ENCODE measurements around the gene CTU1.

The CTU1 gene

DNA sequence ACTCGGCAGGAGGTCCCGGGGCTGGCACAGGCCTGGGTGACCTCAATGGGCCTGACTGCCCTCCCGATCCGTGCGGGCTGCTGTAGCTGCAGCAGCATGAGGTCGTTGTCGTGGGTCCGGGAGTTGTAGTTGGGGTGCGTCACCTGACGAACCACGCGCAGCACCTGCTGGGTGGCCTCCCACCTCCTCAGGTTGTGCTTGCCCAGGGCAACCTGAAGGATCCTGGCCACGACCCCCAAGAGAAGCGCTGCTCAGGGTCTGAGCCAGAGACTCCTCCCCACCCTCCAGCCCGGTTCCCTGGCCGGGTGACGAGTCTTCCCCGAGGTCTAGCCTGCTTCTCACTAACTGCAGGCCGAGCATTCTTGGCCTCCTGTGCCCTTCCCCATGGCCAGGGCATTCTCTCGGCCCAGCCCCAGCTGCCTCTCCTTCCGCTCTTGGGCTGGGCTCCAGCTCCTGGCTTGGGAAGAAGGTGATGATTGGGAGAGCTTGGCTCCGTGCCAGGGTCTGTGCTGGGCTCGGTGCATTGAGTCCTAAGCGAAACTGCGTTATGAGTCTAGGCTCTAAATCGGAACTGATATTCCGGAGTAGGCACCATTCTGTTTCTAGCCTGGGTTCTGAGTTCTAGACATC, 28.6 kb downstream of the CTU1 start:
- no peak for DNase-seq

DNA sequence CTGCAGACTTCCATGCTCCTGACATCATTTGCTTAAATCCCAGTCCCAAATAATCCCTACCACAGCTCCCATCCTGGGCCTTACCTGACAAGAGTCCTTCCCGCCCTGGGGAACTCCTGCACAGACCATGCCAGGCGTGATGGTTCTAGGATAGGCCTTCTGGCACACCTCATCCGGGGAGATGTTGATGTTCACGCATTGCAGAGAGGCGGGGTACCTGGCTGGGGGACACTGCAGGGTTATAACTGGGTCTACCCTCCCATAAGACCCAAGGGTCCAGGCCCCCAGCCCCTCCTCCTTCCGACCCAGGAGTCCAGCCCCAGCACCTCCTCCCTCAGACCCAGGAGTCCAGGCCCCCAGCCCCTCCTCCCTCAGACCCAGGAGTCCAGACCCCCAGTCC, 29.5 kb downstream of the CTU1 start:
- DNase-seq = no peak

DNA sequence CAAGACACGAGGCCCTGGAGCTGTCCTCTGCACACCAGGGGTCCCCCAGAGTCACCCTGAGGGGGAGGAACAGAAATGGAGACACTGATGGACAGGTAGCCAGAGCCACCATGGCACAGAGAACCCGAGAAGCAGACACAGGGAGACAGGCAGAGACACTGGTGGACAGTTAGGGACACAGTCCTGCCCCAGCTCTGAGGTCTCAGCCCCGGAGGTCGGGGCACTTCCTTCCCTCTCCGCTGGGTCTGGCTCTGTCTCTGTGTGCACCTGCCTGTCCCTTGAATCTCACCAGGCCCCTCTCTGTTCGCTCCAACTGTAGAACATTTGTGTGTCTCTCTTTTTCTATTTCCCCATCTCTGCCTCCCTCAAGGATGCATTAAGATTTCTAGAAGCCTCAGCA, 30.1 kb downstream of the CTU1 start:
- DNase-seq = no peak

DNA sequence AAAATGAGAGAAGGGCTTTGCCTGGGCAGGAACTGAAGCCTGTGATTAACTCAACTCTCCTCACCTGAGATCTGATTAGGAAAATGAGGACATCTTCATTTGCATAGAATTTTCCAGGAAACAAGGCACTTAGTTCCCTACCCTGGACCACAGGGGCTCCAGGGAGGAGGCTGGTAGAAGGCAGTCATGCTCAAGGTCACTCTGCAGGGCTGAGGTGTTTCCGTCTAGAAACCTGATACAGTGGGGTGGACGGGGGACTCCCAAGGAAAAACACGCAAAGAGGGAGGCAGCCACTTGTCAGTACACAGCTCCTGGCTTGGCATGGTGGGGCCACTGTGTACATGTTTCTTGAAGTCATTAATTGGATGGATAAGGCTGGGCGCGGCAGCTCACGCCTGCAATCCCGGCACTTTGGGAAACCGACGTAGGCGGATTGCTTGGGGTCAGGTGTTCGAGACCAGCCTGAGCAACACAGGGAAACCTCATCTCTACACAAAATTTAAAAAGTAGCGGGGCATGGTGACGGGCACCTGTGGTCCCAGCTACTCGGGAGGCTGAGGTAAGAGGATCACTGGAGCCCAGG, 31.5 kb downstream of the CTU1 start:
- no peak for DNase-seq

DNA sequence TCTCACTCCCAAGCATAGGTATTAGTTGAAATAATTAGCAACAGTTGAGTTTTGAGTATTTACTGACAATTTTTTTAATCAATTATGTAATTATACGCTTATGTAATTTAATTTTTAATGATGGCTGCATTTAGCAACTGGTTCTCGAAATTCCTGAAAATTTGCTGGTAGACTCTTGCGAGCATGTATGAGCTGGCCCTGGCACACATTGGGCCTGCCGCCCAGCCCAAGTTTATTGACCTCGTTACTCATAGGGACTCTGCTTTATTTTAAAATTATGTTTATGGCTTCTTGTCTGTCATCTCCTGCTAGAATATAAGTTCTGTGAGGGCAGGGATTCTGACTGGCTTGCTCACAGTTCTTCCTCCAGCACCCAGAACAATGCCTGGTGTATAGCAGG, 32.2 kb downstream of the CTU1 start:
- no peak for DNase-seq

DNA sequence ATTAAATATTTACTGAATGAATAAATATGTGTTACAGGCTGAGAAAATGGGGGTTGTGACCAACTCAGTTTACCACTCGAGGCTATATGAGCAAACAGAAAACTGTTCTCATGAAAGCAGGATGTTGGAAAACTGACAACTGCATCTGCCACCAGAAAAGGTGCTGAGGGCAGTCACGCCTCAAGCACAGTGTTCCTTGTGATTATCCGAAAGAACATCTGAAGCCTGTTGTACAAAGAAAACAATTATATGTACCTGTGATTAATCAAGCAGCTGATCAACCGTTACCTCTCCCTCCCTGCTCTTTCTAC, 37.2 kb downstream of the CTU1 start:
- DNase-seq = no peak

DNA sequence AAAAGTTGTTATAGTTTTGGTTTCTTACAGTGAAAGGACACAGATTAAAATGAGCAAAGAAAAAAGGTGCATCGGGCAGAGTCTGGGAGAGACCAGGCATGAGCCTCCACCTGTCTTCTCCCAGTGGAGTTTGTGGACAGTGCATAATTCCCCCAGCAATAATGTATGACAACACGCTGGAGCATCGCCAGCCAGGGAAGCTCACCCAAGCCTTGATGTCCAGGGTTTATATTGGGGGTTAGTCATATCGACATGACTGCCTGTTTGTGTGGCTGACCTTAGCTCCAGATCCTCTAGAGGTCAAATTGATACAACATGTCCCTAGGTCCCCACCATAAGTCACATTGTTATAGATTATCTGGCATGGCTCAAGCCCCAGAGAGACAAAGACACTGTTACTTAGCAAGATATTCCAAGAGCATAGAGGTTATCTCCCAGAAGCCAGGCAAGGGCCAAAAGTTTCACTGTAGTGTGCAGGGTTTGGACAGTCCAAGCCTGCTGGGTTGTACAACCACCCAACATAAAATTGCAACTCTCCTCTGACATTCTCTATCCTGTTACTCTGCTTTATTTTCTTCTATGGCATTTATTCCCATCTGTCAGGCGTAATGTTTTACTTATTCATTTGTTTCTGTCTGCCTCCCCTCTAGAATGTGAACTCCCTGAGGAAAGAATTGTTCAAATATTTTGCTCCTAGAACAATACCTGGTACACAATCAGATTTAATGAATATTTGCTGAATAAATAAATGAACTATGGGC, 37.7 kb downstream of the CTU1 start:
- no peak for DNase-seq

DNA sequence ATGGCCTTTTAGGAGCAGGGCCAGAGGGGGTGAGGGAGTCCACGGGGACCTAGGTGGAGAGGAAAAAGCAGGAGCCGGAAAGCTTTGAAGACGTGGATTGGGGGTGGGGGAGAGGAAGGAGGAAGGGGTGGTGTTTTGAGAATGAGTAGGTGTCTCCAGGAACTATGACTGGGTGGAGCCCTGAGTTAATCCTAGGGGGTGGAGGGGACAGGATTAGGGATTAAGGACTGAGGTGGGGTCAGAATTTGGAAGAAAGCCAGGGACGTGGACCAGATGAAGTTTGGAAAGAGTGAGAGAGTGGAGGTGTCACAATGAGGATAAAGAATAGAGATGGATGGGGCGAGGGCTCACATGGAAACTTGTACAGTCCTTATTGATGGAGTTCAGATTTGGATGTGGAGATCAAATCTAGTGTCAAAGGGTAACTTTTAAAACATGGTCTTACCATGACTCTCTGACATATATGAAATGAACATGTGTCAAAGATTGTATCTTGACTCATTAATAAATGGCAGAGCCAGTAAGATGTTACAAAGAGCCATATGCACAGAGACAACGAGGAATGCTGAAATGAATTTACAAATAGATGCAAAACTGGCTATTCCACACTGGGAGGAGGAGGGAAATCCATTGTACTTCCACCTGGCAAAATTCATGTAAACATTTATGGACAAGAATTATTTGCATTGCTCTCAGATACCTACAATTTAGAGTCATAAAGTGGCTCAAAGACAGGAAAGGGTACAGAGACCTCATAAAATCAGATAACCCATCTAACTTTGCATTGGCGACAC, 41.6 kb downstream of the CTU1 start:
- DNase-seq = no peak

DNA sequence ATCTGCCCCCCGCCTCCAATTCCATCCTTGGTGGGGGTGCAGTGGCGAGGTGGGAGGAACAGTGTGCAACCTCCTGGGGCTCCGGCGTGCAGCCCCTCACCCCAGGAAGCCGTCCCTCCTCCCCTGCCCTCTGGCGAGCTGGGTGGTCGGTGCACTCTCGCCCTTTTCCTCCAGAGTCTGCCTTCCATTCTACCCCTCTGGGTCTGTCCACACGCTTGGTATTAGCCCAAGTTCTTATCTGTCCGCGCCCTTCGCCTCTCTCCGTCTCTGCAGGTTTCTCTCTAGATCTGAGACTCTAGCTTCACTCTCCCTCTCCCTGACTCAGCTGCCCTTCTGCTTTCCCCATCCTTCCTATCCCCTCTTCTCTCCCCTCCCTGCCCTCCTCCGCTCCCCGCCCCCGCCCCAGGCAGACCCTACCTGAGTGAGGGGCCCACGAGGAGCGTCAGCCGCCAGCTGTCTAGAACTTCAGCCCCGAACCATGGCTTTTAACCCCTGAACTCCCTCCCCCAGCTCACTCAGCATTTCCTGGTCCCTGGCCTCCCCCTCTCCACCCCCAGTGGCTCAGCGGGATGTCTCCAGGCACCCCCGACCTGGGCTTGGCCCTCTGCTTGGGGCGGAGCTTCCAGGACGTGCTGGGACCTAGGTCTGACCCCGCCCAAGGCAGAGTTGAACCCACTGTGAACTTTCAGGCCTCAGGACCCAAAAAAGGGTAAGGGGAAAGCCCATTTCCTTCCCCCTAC, 42.8 kb downstream of the CTU1 start:
- no peak for DNase-seq

DNA sequence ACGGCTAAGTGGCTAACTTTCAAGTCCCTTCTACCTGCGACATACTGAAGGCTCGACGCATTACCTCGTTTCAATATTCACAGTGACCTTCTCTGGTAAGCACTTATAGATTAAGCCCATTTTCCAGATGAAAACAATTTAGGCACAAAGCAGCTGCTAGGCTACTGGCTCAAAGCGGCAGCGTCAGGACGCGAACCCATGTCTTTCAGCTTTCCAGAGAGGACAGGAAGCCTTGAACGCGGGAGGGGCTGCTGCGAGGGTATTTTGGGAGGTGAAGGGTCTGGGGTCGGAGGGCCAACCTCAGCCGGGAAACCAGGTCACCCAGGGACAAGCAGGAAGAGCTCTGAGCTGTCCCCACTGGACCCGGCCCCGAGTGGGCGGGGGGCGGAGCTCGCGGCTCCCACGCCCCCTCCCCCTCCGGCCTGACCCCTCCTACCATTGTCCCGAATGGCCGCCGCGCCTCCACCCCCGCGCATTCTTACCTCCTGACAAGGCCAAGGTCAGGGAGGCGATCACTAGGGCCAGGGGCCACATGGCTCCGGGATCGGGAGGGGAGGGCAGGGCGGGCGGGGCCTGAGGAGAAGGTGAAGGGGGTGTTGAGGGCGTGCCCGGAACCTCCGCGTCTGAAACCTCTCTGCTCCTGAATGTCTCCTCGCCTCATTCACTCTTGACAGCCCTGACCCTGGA, 43.5 kb downstream of the CTU1 start, which contains the start of gene KLK13:
KLK13 (minus strand) TSS at position 559 of the 687 bp plus-strand sequence; CDS start at position 534, 25 bp downstream.
- DNase-seq = no peak

DNA sequence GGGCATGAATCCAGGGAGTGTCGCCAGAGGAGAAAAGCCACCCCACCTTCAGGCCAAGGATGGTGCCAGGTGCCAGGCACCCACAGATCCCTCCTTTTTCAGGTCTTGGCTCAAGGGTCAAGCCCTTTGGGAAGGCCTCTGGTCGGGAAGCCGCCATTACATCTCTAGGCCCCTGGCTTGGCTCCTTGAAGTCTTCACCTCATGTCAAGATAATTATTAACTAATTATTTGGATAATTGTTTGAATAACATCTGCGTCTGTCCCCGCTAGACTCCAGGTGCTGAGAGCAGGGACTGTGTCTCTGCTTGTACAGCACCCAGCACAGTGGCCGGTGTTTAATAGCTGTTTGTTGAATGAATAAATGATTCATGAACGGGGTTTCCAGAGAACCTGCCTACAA, 44.5 kb downstream of the CTU1 start:
- no peak for DNase-seq

DNA sequence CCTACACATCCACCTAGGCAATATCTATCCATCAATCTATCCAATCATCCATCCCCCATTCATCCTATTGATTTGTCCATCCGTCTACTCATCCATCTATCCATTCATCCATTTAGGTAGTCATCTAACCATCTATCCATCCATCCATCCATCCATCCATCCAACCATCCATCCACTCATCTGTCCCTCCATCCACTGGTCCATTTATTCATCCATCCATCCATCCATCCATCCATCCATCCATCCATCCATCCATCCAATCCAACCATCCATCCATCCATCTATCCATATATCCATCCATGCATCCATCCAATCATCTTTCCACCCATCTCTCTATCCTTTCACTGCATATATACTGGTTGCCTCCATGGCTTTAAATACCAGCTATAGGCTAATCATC, 47.2 kb downstream of the CTU1 start:
- DNase-seq = no peak

DNA sequence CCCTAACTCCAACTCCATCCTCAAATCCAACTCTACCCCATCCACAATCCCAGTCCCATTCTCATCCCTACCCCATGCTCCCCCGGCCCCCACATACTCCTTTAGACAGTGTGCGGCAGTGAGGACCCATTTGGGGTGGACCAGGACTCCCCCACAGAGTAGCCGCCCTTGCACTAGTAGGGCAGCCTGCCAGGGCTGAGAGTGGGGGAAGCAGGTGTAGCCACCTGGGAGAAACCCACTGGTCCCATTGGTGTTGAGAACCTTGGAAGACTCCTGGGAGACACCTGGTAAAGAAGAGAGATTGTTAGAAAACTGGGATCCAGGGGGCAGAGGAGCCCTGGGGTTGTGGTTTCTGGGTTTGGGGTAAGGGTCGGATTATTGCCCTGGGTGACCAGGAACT, 47.9 kb downstream of the CTU1 start:
- no peak for DNase-seq

DNA sequence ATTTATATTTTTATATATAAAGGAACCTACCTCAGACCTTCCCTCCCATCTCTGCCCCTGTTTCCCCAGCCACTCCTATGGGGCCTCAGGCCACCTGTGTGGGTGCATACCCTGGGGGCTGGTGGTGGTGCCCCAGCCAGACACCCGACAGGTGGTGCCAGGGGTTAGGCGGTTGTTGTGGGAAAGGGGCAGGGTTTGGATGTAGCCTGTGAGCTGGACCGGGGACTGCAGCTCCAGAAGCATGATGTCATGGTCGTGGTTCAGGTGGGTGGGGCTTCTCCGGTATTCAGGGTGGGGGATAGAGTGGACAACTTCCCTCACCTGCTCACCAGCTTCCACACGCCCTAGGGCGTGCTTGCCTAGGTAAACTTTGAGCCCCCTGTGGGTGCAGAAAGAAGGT, 48.5 kb downstream of the CTU1 start:
- DNase-seq = no peak

DNA sequence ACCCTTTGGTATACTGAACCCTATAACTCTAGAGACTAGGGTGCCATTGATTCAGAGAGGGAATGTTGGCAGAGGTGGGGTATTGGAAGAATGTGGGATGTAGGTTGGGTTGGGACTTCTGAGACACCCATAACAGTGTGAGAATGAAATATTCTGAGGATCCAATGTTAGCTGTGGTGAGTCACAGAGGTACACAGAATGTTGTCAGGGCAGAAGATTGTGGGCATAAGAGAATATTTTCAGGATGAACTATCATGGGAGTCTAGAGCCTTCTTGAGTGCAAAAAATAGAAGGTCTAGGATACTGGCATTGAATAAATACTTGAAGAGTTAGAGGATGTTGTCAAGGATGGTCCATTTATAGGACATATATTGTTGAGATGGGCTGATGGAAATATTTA, 52.3 kb downstream of the CTU1 start:
- no peak for DNase-seq
